Measurements from ENCODE around the gene DENND10.
"Not testable (repeated sequence)": the region's sequence is repeated elsewhere in the genome, so short reads cannot be mapped to it uniquely, and the experiment has no call there.

GRCh38 chr10:119107106-119107505, 3.2 kb downstream of the DENND10 start:
- not testable (repeated sequence) for TF ChIP-seq CTCF (IDR thresholded peaks at IDR 0.05; ENCODE audit: low read length); EZH2phosphoT487 (IDR thresholded peaks at IDR 0.05; ENCODE audit: low read length); EZH2 (optimal IDR thresholded peaks at IDR 0.05; ENCODE audit: low read depth, low read length)
